GM18526 (cell line): Measurements from ENCODE around the gene CT47B1.
"Not testable (repeated sequence)": the region's sequence is repeated elsewhere in the genome, so short reads cannot be mapped to it uniquely, and the experiment has no call there.

Experiments
- POLR2A ChIP-seq: IDR thresholded peaks from 3 replicates; pipeline ENCODE4 v1.6.1; 2011; ENCODE audit not compliant: insufficient read length; ENCODE audit errors: extremely low read depth

The CT47B1 gene

GRCh38 chrX:120875766-120876165 is at the start of gene CT47B1:
CT47B1 (minus strand) TSS chrX:120875866; CDS start chrX:120875670, 196 bp downstream.
- not testable (repeated sequence) for TF ChIP-seq POLR2A

DNA sequence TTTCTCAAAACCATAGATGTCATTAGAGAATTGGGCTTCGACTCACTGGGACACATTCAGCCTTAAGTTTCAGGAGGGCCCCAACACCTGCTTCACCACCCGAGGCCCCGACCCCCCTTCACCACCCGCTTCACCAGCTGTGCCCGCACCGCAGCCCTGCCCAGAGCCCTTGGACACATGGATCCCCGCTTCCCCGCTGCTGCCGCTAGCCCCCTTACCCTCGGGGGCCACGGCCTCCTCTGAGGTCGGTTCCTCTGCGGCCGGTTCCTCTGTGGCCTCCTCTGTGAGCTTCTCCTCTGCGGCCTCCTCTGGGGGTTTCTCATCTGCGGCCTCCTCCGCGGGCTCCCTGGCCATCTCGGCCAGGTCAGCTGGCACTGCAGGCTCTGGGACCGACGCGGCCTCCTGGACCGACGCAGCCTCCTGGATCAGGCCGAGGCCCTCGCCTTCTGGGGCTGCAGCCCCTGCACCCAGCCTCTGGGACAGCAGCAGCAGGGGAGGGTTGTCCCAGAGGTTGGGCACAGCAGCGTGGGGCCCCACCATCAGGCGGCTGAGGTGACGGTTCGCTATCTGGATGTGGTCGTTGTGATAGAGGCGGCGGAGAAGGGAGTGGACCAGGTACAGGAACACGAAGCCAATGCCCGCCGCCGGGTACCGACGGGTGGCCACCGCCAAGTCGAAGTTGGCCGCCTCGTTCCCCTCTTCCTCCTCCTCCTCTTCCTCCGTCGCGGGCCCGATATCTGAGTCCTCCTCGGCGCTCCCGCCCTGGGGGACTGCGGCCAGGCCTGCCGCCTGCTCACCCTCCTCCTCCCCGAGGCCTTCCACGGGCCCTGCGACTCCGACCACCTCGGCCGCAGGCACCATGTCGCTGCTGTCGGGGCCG is 748 bp downstream of the CT47B1 start:
- TF ChIP-seq POLR2A, result no peak

DNA sequence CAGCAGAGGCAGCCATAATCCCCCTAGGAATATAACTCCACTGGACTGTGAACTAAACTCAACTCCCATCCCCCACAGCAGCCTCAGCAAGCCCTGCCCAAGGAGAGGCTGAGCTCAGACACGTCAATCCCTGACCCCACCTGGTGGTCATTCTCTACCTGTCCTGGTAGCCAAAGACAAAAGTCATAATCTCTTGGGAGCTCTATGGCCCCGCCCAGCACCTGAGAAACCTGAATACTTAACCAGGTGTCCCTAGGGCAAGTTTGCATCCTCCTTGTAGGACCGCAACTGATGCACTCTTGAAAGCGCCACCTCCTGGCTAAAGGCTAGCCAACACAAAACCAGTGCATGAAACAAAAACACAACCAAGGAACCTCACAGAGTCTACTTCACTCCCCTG is 18.4 kb downstream of the CT47B1 start:
- TF ChIP-seq POLR2A, result no peak

- TF ChIP-seq POLR2A, result no peak
These were observed 34.8 kb downstream of the CT47B1 start for GRCh38 chrX:120840827-120841226.

DNA sequence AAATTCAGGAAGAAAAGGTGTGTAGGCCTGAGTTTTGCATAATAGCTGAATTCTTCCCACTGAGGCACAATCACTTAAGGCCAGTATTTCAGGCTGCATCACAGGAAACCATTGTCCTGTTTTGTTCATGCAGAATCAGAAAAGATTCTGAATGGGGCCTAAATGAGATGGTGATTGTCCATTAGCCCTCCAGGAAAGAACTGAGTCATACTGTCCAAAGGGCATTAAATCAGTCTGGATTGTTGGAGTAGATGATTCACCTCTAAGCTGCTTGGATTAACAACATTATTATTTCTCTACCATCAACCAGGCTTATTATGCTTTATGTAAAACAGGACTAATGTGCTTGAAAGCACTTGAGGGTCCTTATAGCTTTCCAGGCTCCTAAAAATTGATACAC is 36.2 kb downstream of the CT47B1 start:
- TF ChIP-seq POLR2A, result no peak

- TF ChIP-seq POLR2A, result no peak
These were observed 50.5 kb downstream of the CT47B1 start for GRCh38 chrX:120825146-120825545.

DNA sequence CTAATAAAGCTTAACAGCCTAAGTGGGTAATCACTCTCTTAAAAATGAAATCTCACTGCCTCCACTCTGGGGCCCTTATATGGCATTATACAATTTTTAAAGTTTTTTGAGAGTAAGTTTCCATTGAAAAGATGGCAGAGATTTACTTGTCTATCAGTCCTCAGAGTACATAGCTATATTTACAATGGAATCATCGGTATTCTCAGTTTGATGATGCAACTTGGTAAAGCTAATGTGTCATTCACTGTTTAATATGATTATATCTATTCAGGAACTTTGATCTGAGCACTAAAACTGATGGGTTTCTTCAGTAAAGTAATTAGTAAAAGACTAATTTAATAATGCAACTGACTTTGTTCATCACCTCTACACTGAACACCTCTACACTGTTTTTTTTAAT is 51.6 kb downstream of the CT47B1 start:
- TF ChIP-seq POLR2A, result no peak

- TF ChIP-seq POLR2A, result no peak
These were observed 52.1 kb downstream of the CT47B1 start for GRCh38 chrX:120823556-120823955.
